Esophagus squamous epithelium (tissue), 5 donors: Measurements from ENCODE around the gene MOV10L1. TPM values are rescaled to one million over a fixed set of nuclear protein-coding genes. Genes with fewer than 3 reads are reported as not detected.

Source experiments
- DNase-seq: peaks from one replicate; lab custom pipeline; 2025; lab: John Stamatoyannopoulos, UW
- H3K27ac ChIP-seq, 4 donors: fragments of 200-600 bp; sonication (generic); one replicate each; pipeline ENCODE4 v1.5.1; 2016 to 2019; ENCODE audit warnings: mild to moderate bottlenecking in 1 of 4
- H3K27me3 ChIP-seq, 4 donors: fragments of 200-600 bp; sonication (generic); 1 replicate in 3 of 4; 2 replicates in 1 of 4; pipeline versions ENCODE4 v1.5.1 to v1.6.0; 2017 to 2021; ENCODE audit warnings: antibody characterized with exemption in 1 of 4
- H3K36me3 ChIP-seq, 3 donors: fragments of 200-600 bp; sonication (generic); one replicate each; pipeline ENCODE4 v1.5.1; 2016 to 2019
- H3K4me1 ChIP-seq, 3 donors: fragments of 200-600 bp; sonication (generic); one replicate each; pipeline ENCODE4 v1.5.1; 2017 to 2019
- H3K4me3 ChIP-seq, 4 donors: fragments of 200-600 bp; sonication (generic); 1 replicate in 3 of 4; 2 replicates in 1 of 4; pipeline ENCODE4 v1.5.1; 2016 to 2019; ENCODE audit warnings: mild to moderate bottlenecking in 2 of 4, moderate library complexity in 1 of 4
- H3K9me3 ChIP-seq, 3 donors: fragments of 200-600 bp; sonication (generic); one replicate each; pipeline ENCODE4 v1.5.1; 2016 to 2019
- CTCF ChIP-seq, 6 experiments: fragments of 450-650 bp in 4 of 6; fragments of 200-600 bp in 2 of 6; sonication (generic) in 2 of 6; IDR thresholded peaks; one replicate each; pipeline ENCODE4 v1.5.1; 2016 to 2019; ENCODE audit warnings: antibody characterized with exemption in 6 of 6, mild to moderate bottlenecking in 4 of 6, moderate library complexity in 4 of 6
- POLR2A ChIP-seq, 4 donors: fragments of 450-650 bp; IDR thresholded peaks; one replicate each; pipeline ENCODE4 v1.6.1; 2017; ENCODE audit warnings: antibody characterized with exemption in 4 of 4, mild to moderate bottlenecking in 4 of 4, moderate library complexity in 3 of 4
- WGBS, 2 donors: methylation state at CpG; one replicate each; pipeline ENCODE4 v1.1.5; 2018; 5-methylcytosine and 5-hydroxymethylcytosine counted together
- intact Hi-C: fragments of 100-400 bp; cut with DNase I; formaldehyde crosslinking; loops from one replicate; pipeline ENCODE4 v1.15.0; 2022
- total RNA-seq, 4 donors: library from RNA; depleted of rRNA; stranded (reverse); fragments of >200 nt; gene quantifications; one replicate each; pipeline ENCODE4 v1.1.0, GENCODE V29; 2016
- donor health status: DM: yes; HTN: yes; CAD: no.

MOV10L1 gene
- total RNA-seq, 4 donors from 2014 or later: 0.06 to 0.57 (median 0.13) TPM; not detected in 1

DNA sequence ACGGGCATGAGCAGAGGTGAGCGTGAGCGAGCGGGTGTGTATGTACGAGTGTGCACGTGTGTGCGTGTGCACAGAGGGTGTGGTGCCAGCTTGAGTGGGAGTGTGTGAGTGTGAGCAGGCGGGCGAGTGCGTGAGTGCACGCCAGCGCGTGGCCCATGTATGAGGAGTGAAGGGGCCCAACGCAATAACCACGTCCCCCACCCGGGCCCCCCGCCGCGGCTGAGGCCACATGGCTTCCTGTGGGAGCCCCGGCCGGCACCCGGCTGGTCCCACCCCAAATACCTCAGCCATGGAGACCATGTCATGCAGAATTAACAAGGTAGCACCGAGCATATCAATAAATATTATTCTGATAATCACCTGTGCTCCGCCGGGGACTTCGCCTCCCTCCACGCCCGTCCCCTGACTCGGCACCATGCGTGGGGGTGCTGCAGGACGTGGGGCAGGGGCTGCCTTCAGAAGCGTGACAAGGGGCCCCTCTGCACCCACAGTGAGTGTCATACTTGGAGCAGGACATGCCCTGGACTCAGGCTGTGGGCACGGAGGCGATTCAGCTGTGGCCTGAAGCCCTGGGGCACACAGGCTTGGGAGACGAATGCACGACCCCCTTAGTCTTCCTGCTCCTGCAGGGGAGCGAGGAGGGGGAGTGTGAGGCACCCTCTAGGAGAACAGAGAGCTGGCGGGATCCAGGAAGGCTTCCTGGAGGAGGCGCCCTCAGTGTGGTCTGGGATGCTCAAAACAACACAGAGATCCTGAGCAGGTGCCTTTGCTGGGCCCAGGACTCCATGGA lies 90.3 kb downstream of the MOV10L1 start:
- H3K9me3 ChIP-seq: no peaks in the 10 kb centered on the region
- H3K27ac ChIP-seq: no peak overlapping the region
- H3K4me1 ChIP-seq: peaks cover 19 to 32% (median 22%) of the 10 kb centered on the region in 3 donors
- intact Hi-C loops: no loop called here
- TF ChIP-seq CTCF (IDR thresholded peaks at IDR 0.05) (no peak), POLR2A (IDR thresholded peaks at IDR 0.05) (no peak)
- H3K27me3 ChIP-seq: peaks cover 0 to 35% (median 0%) of the 10 kb centered on the region in 4 donors
- 55 to 75% methylated on average over 20 to 38 of the region's 39 CpGs for WGBS, 2 donors
- no peaks in the 10 kb centered on the region for H3K36me3 ChIP-seq
- no peak for DNase-seq
- H3K4me3 ChIP-seq: no peak overlapping the region

DNA sequence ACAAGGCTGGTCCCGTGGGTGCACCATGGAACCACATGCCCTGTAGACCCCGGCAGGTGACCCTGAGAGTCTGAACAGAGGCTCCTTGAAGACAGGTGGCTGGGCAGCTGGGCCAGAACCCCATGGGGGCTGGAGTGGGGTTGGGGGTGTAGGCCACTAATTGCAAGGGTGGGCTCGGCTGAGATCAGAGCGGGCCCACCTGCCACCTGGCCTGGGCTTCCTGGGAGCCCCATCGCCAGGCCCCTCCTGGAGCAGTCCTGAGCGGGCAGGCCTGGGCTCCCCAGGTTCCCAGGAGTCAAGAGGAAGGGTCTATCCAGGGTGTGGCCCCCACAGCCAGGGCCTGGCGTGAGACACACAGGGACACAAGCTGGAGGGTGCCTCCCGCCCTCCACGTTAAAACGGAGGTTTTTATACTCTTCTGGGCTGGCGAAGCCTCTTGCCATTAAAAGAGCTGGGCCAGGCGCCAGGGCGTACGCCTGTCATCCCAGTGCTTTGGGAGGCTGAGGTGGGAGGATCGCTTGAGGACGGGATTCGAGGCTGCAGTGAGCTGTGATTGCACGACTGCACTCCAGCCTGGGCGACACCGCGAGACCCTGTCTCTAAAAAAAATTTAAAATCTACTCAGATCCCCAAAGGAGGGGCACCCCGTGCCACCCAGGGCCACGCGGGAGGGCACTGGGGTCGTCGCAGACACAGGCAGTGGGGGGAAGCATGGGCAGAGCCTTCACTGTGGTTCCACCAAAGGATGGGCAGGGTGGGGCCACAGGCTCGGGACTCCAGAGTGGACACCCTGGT lies 91.1 kb downstream of the MOV10L1 start:
- WGBS, 2 donors: 88 to 91% methylated on average over 12 of the region's 27 CpGs
- Histone ChIP-seq H3K27ac (no peak overlapping the region), H3K4me3 (no peak overlapping the region), H3K36me3 (no peaks in the 10 kb centered on the region), H3K4me1 (peaks cover 22 to 36% (median 26%) of the 10 kb centered on the region in 3 donors), H3K9me3 (no peaks in the 10 kb centered on the region), H3K27me3 (peaks cover 0 to 35% (median 0%) of the 10 kb centered on the region in 4 donors)
- intact Hi-C loops: no loop called here
- DNase-seq: no peak
- TF ChIP-seq CTCF (IDR thresholded peaks at IDR 0.05): no peak
- no peak for TF ChIP-seq POLR2A (IDR thresholded peaks at IDR 0.05)

- H3K36me3 ChIP-seq: no peaks in the 10 kb centered on the region
- intact Hi-C loops: no loop called here
- peaks cover 0 to 22% (median 0%) of the 10 kb centered on the region in 4 donors for H3K27me3 ChIP-seq
- no peaks in the 10 kb centered on the region for H3K9me3 ChIP-seq
- peak overlapping the region in 2 of 4 donors; percentile 25 to 48 for H3K27ac ChIP-seq
- TF ChIP-seq CTCF (IDR thresholded peaks at IDR 0.05): no peak
- no peak for TF ChIP-seq POLR2A (IDR thresholded peaks at IDR 0.05)
- WGBS, 2 donors: 41 to 80% methylated on average over 1 to 7 of the region's 31 CpGs
- DNase-seq: no peak
- peaks cover 31 to 49% (median 38%) of the 10 kb centered on the region in 3 donors for H3K4me1 ChIP-seq
- H3K4me3 ChIP-seq: no peak overlapping the region
These were observed 92.6 kb downstream of the MOV10L1 start for GRCh38 chr22:50182176-50183081.

DNA sequence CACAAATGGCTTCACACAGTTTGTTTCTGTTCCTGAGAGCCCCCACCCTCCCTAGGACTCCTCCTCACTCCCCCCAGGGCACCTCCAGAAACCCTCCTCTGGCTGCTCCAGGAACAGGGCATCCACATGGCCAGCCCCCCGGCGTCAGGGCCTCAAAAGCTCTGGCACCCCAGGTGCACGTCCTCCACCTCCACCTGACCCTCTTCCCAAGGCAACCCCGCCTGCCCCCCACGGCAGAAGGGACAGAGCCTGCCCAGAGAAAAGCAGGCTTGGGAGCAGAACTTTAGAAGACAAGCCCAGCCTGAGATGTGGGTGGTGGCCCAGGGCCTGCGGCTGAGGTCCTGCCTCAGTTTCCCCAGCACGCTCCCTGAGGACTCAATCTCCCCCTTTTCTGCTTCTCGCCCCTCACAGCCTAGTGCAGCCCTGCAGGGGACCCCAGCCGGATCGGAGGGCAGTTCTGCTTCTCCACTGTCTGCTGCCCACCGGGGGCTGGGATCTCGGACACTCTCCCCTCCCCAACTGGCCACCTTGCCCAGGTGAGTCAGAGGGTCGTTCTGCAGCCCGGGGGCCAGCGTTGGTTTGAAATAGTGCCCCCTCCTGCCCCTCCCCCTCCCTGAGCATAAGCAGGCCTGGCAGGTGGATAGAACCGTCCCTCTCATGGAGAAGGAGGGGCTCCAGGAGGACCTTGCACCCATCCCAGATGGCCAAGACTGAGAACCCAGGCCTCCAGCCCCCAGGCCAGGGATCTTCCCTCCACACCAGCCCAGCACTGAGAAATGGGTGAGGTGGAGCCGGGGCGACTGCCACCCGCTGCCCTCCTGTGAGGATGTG lies 93.5 kb downstream of the MOV10L1 start:
- intact Hi-C loops: no loop called here
- TF ChIP-seq CTCF (IDR thresholded peaks at IDR 0.05): no peak
- no peak for TF ChIP-seq POLR2A (IDR thresholded peaks at IDR 0.05)
- Histone ChIP-seq H3K4me3 (no peak overlapping the region), H3K27ac (peak overlapping the region; percentile 12 to 87 (median 54)), H3K36me3 (peaks cover 0 to 4% (median 1%) of the 10 kb centered on the region in 3 donors), H3K27me3 (peaks cover 0 to 12% (median 0%) of the 10 kb centered on the region in 4 donors), H3K4me1 (peaks cover 31 to 58% (median 40%) of the 10 kb centered on the region in 3 donors), H3K9me3 (no peaks in the 10 kb centered on the region)
- DNase-seq: no peak
- WGBS, 2 donors: 40 to 61% methylated on average over 2 to 15 of the region's 19 CpGs
